G401.6 (cell line): ENCODE data around the gene SEMA3E.
"Not testable (repeated sequence)": the region's sequence is repeated elsewhere in the genome, so short reads cannot be mapped to it uniquely, and the experiment has no call there.

Experiments used
- FAIRE-seq: peaks from 2 replicates; lab custom pipeline; 2012; peaks lifted over from hg19 to GRCh38; lab: Jason Lieb, UNC

The SEMA3E gene

GRCh38 chr7:83552556-83552955, 96.4 kb downstream of the SEMA3E start:
- not testable (repeated sequence) for FAIRE-seq

DNA sequence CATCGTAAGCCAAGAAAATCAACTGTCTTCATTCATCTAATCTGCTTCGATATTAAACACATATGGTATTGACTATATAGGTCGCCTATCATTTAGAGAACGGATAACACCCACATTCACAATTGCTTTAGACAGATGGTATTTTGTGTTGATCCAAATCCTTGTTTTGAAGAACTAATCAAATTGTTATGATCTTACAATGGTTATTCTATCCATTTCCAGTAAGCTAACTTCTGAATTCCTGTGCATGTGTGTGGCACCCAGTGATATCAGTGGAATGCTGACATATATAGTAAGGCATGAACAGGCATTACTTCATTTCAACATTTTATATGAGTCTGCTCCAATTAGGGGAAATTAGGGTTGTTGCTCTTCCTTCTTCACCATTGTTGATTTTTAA, 98.8 kb downstream of the SEMA3E start:
- no peak for FAIRE-seq

- FAIRE-seq = no peak
These were observed 100.7 kb downstream of the SEMA3E start for GRCh38 chr7:83548250-83548649.

GRCh38 chr7:83547526-83547925, 101.4 kb downstream of the SEMA3E start:
- FAIRE-seq = no peak

DNA sequence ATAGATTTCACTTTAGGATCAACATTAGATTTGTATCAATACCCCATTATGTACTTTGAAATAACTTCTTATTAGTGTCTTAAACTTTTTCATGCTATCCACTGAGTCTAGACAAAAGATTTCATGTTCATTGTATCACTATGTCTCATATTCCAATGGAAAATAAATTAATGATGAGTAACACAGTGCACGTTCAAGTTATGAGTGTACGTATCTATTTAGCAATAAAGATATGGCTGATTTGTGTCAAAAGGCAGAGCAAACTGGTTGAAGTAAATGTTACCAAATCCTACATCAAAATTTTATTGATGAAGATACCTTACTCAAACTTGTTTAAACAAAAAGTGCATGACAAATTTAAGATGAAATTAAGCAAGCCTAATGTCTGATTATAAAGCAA, 102.4 kb downstream of the SEMA3E start:
- FAIRE-seq = no peak

GRCh38 chr7:83541187-83541960, 107.6 kb downstream of the SEMA3E start:
- no peak for FAIRE-seq

- no peak for FAIRE-seq
These were observed 114.5 kb downstream of the SEMA3E start for GRCh38 chr7:83534488-83534887.

GRCh38 chr7:83532219-83532618, 116.7 kb downstream of the SEMA3E start:
- no peak for FAIRE-seq

DNA sequence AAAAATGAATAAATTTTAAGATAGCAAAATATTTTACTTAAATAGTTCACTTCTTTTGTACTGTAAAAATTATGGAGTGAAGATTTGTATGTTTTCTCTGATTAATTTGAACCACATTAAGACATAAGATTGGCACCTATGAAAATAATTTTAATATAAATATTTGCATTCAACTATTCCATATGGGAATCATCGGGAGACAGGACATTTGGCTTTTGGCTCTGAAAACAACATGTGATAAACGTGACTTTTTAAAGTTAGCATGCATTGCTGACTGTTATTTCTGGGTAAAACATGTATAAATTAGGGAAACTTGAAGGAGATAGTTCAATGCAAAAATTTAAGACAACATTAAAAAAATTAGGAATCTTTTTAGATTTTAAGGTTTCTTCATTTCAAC, 117.2 kb downstream of the SEMA3E start:
- FAIRE-seq = peak; percentile 59

DNA sequence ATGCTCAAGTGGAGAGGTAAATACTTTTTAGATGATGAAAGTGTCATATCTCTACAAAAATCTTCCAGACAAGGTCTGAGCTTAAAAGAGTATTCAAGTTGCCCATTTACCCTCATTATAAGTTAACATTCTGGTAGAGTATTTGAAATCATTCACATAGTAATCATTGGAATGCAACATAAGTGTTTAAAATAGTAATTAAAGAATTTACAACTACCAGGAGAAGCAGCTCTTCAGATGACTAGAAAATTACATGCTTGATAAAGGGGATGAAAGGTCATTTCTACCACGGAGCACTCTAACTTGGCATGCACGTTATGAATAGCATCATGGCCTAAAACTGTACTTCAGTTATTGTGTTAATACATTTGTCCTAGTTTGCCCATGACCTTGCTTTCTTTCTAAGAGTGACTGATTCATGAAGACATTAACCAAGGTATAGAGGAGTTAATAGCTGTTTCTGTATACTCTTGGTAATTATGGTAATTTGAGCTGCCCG, 120.0 kb downstream of the SEMA3E start:
- FAIRE-seq = no peak

DNA sequence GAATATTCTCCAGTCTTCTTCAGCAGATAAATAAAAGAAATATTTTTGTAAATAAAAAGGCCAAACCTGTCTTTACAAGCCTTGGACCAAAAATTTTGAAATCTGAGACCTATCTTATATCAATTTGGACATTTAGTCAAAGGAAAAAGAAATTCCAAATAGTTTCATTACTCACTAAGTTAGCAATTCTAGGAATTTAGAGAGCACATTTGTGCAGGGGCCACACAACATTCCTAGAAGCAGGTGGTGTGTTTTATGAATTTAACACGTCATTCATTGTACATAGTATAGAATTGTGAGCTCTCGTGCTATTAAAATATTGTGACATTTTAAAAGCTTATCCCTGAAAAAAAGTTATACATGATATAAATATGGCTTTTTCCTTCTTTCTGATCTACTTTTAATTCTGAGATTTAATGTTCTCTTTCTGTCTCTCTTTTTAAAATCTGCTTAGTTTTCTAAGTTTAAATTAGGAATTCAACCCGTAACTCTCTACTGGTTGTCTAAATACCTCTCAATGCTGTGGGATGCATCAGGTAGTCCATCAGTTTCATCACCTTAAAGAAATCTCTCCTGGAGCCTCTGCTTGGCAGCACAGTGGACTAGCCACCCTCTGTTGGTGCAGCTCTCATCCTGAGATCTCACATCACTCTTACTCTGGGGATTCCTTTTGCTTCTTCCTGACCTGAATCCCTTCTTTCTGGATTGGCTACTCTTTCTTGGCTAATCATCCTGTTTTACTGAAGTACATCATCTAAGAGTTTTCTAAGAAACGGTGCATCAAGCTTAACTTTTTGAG, 124.5 kb downstream of the SEMA3E start:
- FAIRE-seq = peak; percentile 64

GRCh38 chr7:83520726-83521125, 128.2 kb downstream of the SEMA3E start:
- no peak for FAIRE-seq

DNA sequence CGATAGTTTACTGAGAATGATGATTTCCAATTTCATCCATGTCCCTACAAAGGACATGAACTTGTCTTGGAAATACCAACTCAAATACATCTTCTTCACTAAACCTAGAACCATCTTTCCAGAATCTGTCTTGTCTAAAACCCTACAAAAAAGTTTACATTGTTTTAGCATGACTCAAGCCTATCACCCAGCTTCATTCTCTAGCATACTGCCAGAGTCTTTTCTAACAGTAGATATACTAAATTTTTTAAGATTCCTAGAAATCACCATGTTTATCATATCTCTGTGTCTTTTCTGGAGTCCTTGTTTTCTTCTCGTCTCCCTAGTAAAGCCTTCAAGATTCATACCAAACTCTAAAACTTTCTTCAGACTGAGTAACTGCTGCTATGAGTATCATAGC, 129.7 kb downstream of the SEMA3E start:
- FAIRE-seq = no peak

DNA sequence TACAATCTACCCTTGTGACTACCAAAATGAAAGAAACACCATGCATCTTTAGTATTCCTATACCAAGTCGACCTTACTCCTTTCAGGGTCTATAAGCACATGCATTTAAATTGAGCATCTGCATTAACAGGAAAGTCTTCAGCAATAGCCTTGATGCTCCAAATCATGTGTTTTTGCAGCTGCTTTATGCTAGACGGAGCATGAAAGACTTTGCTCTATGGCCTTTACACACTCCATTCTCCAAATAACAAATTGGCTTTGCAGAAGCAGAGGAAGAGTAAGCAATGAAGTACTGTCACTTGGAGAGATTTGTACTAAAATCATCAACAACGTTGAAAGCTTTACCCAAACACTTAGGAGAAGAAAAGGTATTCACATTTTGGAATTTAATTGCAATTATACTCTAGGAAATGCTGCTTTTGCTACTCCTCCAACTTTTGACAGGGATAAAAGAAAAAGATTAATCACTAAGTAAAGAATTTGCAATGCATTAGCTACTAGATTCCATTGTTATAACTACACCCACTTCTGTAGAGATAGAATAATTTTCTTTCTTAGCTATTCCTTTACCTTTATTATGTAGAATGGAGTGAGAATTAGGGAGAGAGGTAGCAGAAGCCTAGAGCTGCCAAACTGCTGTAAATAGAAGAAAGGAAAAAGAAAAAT, 131.8 kb downstream of the SEMA3E start:
- no peak for FAIRE-seq

DNA sequence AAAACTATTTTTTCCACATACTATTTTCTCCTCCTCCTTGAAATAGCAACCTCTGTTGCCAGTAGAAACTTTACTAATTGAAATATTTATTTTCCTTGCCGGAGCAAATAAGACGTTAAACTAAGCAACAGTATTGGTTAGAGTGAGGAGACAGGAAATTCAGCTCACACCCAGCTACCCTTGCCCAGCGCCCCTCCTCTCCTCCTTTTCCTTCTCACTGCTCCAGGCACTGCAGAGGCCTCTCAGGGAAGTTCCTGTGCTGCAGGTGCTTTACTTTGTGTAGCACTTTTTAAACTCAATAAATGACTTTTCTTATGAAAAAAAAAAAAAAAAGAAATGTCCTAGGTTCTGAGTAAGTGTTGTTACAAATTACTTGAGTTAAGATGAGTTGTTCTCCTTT, 134.0 kb downstream of the SEMA3E start:
- FAIRE-seq = no peak

GRCh38 chr7:83509255-83510021, 139.5 kb downstream of the SEMA3E start:
- no peak for FAIRE-seq

- FAIRE-seq = no peak
These were observed 144.6 kb downstream of the SEMA3E start for GRCh38 chr7:83504330-83504729.

DNA sequence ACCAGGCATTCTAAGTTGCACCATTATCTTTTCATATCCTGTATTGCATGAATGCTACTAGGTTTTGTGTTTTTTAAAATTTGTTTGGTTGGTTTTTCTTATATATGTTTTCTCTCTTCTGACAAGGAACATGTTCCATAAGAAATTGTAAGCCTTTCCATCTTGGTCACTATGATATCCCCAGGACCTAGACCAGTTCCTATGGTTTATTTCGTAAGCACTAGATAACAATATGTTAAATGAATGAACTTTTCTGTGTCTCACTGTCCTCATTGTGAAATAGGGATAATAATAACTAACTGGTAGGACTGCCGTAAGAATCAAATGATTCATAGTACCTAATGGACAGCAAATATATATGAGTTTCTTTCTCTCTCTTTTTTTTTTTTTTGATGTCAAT, 146.3 kb downstream of the SEMA3E start:
- no peak for FAIRE-seq

DNA sequence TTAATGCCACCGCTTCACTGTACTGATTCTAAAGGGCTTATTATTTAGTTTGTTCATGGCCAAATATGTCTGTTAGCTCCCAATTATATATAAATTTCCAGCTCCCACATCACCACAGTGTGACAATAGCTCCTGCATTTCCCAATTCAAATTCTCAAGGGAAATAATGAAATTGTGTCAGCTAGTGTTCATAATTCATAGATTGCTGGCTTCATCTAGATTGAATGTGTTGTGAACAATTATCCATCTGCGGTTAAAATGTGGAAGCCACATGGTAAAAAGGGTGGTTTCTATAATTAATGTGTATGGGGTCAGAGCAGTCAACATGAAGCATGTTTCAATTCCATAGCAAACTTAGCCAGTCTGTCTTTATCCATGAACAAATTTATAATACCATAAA, 154.3 kb downstream of the SEMA3E start:
- FAIRE-seq = no peak

DNA sequence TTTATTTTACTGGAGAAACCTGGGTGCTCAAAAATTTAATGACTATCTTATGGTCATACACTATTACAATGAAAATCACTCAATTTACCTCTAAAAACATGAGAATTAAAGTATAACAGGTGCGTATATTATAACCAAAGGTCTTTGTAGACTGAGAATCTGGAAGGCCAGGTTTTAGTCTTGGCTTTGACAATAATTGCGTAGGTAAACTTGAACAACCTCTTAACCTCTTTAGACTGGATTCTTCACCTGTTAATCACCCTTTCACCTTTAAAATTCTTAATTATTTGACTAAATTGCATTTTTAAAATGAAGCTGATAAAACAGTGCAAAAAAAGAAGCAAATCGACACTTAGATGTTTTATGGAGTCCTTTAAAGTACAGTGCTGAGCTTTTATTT, 156.1 kb downstream of the SEMA3E start:
- FAIRE-seq = no peak

DNA sequence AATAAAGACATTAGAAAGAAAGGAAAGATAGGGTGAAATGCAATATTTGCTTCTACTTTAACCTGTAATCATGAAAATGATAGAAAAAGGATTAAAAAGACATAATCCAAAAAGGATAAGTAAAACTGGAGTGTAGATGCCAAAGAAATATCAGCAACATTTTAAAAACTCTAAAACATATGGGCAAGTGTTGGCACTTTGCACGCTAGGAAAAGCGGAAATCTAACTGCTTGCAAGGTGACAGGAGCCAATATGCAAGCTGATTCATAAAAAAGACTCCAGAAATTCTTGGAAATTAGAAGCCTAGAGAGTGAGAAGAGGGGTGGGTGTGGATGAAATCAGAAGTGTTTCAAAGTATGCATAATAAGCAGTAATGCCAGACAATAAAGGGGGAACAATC, 161.1 kb downstream of the SEMA3E start:
- FAIRE-seq = no peak

DNA sequence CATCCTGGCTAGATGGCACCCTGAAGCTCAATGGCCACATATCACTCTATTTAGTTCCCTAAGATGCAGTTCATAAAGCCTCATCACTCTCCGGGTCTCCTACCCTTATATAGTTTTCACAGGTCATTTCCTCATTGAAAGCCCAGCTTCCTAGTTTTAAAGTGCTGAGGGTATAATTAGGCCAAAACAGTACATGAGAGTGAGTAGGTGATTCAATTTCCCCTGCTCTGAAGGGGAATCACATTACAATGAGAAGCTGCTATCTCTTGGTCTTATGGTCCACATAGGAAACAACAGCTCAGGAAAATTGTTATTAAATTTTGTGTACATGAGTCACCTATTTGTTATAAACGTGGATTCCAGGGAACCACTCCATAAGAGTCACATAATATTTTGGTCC, 162.0 kb downstream of the SEMA3E start:
- FAIRE-seq = no peak
